GM21723 (cell line): ENCODE results near the gene LLGL1.

Source experiments
- ATAC-seq: cut with Tn5 transposase; IDR thresholded peaks from one replicate; pipeline ENCODE4 v1.9.1; 2021; ENCODE audit warnings: mild to moderate bottlenecking, moderate library complexity; ENCODE audit not compliant: unreplicated experiment

The LLGL1 gene

GRCh38 chr17:18267366-18267765 is 41.9 kb downstream of the LLGL1 start:
- ATAC-seq = no peak

- ATAC-seq = no peak
Observed at GRCh38 chr17:18267927-18268711, 42.7 kb downstream of the LLGL1 start.

GRCh38 chr17:18270046-18270931 is 44.9 kb downstream of the LLGL1 start:
- ATAC-seq = no peak

GRCh38 chr17:18277076-18277475 is 51.6 kb downstream of the LLGL1 start:
- no peak for ATAC-seq

- no peak for ATAC-seq
Observed at GRCh38 chr17:18278867-18279266, 53.4 kb downstream of the LLGL1 start.

- ATAC-seq = no peak
Observed at GRCh38 chr17:18280249-18280648, 54.8 kb downstream of the LLGL1 start.

GRCh38 chr17:18280766-18281371 is 55.4 kb downstream of the LLGL1 start:
- no peak for ATAC-seq

GRCh38 chr17:18281788-18282187 is 56.4 kb downstream of the LLGL1 start:
- ATAC-seq = no peak

- no peak for ATAC-seq
Observed at GRCh38 chr17:18285296-18285695, 59.9 kb downstream of the LLGL1 start.

- ATAC-seq = no peak
Observed at GRCh38 chr17:18291718-18292540, 66.5 kb downstream of the LLGL1 start.
